Esophagus squamous epithelium (tissue), 4 donors: ENCODE measurements around the gene KCNK2.

Experiments used
- CTCF ChIP-seq, 6 experiments: fragments of 450-650 bp in 4 of 6; fragments of 200-600 bp in 2 of 6; sonication (generic) in 2 of 6; IDR thresholded peaks; one replicate each; pipeline ENCODE4 v1.5.1; 2016 to 2019; ENCODE audit warnings: antibody characterized with exemption in 6 of 6, mild to moderate bottlenecking in 4 of 6, moderate library complexity in 4 of 6
- POLR2A ChIP-seq, 4 donors: fragments of 450-650 bp; IDR thresholded peaks; one replicate each; pipeline ENCODE4 v1.6.1; 2017; ENCODE audit warnings: antibody characterized with exemption in 4 of 4, mild to moderate bottlenecking in 4 of 4, moderate library complexity in 3 of 4

- TF ChIP-seq CTCF (IDR thresholded peaks at IDR 0.05), result no peak
- TF ChIP-seq POLR2A (IDR thresholded peaks at IDR 0.05), result no peak
These were observed 26.6 kb downstream of the KCNK2 start for GRCh38 chr1:215109171-215109570.
